NCI-H510A treated with DMSO at 0.1 percent for 48 hours (cell line): Measurements from ENCODE around the gene NFKBIB.

ENCODE experiments used
- DNase-seq: peaks from one replicate; lab custom pipeline; 2025; lab: John Stamatoyannopoulos, UW

Gene NFKBIB

DNA sequence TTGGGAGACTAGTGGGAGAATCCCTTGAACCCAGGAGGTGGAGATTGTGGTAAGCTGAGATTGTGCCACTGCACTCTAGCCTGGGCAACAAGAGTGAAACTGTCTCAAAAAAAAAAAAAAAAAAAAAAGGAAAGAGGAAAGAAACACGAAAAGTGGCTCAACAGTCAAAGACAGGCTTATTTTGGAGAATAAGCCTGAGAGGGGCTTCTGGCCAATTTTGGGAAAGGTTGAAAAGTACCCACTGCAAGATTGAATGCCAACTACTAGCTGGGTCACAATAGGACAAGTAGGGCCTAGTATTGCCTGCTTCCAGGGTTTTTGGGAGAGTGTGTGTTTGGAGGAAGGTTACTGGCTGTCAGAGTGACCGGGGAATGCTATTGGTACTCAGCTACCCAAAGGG is 58.5 kb downstream of the NFKBIB start:
- DNase-seq: no peak
